ENCODE results near the gene PRKCA. TPM values are rescaled to one million over a fixed set of nuclear protein-coding genes. Genes with fewer than 3 reads are reported as not detected.
"Not testable (repeated sequence)": the region's sequence is repeated elsewhere in the genome, so short reads cannot be mapped to it uniquely, and the experiment has no call there.

PRKCA gene
- total and polyA plus RNA-seq, 3 experiments from 2014 or later = 1.8 to 74.1 (median 73.9) TPM

DNA sequence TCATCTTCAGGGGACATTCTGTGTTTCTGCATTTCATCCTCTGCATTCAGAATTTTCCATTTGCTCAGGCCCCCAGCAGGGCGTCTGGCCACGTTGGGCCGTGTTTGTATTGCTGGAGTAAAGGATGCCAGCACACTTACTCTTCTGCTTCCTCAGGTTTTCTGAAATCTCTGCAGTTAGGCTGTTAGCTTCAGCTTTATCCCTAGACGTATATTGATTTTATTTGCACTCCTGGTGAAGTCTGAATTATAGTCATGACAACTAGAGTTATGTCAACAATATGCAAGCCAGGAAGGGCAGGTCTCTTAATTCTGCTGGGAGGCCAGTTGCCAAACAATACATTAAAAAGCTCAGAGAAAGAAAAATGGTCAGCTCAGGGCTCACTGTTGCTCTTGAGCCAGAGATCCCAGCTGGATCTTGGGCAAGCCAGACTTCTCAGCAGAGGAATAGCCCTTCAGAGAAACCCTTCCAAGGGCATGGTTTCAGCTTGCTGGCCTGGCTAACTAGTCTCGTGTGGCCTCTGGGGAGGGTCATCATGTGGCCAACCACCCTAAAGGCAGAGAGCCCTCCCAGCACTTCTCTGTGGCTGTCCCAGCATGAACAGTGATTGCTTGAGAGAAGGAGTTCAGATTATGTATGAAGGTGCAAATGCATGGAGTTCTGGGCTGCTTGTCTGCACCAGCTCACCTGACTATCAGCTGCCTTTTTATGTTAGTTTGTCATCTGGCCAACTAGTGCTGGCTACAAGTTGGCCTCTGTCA lies 422.3 kb downstream of the PRKCA start:
- Mint-ChIP-seq H3K9me3 (no peaks in the 10 kb centered on the region), H3K27me3 (no peaks in the 10 kb centered on the region), H3K4me1 (peaks cover 8 to 15% (median 11%) of the 10 kb centered on the region in 3 donors), H3K4me3 (no peak overlapping the region), H3K36me3 (peaks cover 0 to 1% (median 0%) of the 10 kb centered on the region in 3 donors), H3K27ac (peak overlapping the region in 6 of 8 donors; percentile 8 to 78 (median 27))
- ChIA-PET CTCF (interaction anchor here (1.3 kb wide), 1 partner anchor 10 kb away, joined by 3 read pairs; no protein-coding TSS in a partner anchor), POLR2A (no interaction called here)
- H3K27ac ChIP-seq (ENCODE audit: low read depth, low read length) = no peak overlapping the region
- H3K27me3 ChIP-seq (ENCODE audit: insufficient read depth, low read length, poor library complexity, severe bottlenecking) = no peaks in the 10 kb centered on the region
- H3K4me1 ChIP-seq (ENCODE audit: insufficient read depth, low read length) = no peaks in the 10 kb centered on the region
- no peak overlapping the region for H3K4me3 ChIP-seq (ENCODE audit: low read length)
- H3K9me3 ChIP-seq (ENCODE audit: low read length) = no peaks in the 10 kb centered on the region
- no peaks in the 10 kb centered on the region for H3K36me3 ChIP-seq (ENCODE audit: insufficient read depth, low read length)
- DNase-seq = no peak

DNA sequence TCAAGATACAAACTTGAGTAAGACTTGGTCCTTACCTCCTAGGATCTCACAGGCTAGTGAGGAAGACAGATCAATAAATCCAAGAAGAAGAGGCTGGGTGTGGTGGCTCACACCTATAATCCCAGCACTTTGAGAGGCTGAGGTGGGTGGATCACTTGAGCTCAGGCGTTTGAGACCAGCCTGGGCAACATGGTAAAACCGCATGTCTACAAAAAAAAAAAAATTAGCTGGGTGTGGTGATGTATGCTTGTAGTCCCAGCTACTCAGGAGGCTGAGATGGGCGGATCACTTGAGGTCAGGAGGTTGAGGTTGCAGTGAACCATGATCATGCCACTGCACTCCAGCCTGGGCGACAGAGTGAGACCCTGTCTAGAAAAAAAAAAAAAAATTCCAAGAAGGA lies 423.0 kb downstream of the PRKCA start:
- H3K36me3 ChIP-seq (ENCODE audit: insufficient read depth, low read length); H3K27me3 Mint-ChIP-seq; POLR2A ChIA-PET; H3K4me3 Mint-ChIP-seq; DNase-seq; H3K27me3 ChIP-seq (ENCODE audit: insufficient read depth, low read length, poor library complexity, severe bottlenecking); H3K4me1 ChIP-seq (ENCODE audit: insufficient read depth, low read length); H3K36me3 Mint-ChIP-seq; H3K4me3 ChIP-seq (ENCODE audit: low read length); H3K9me3 ChIP-seq (ENCODE audit: low read length); H3K27ac ChIP-seq (ENCODE audit: low read depth, low read length); H3K9me3 Mint-ChIP-seq: not testable (repeated sequence)
- Mint-ChIP-seq H3K4me1 (peaks cover 8 to 15% (median 9%) of the 10 kb centered on the region in 3 donors), H3K27ac (peak overlapping the region in 6 of 8 donors; percentile 8 to 82 (median 27))
- CTCF ChIA-PET = interaction anchor here (1.3 kb wide), 2 partner anchors 9 to 11 kb away, joined by 3 read pairs; no protein-coding TSS in a partner anchor

DNA sequence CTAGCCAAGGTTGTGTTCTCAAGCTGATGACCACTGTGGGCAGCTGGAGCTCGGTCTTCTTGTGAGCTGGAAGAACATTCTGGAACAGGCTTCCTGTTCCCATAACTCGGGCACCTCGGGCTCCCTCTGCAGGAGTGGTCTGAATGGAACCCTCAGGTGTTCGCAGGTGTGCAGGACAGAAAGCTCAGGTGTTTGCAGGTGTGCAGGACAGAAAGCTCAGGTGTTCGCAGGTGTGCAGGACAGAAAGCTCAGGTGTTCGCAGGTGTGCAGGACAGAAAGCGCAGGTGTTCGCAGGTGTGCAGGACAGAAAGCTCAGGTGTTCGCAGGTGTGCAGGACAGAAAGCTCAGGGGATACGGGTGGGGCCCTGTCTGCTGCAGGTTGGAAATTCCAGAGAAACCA lies 423.5 kb downstream of the PRKCA start:
- Histone ChIP-seq H3K9me3 (ENCODE audit: low read length) (no peaks in the 10 kb centered on the region), H3K27ac (ENCODE audit: low read depth, low read length) (no peak overlapping the region), H3K36me3 (ENCODE audit: insufficient read depth, low read length) (no peaks in the 10 kb centered on the region), H3K4me3 (ENCODE audit: low read length) (no peak overlapping the region), H3K4me1 (ENCODE audit: insufficient read depth, low read length) (no peaks in the 10 kb centered on the region), H3K27me3 (ENCODE audit: insufficient read depth, low read length, poor library complexity, severe bottlenecking) (no peaks in the 10 kb centered on the region)
- Mint-ChIP-seq H3K36me3 (peaks cover 0 to 3% (median 1%) of the 10 kb centered on the region in 3 donors), H3K4me3 (no peak overlapping the region), H3K9me3 (no peaks in the 10 kb centered on the region), H3K4me1 (peaks cover 8 to 15% (median 9%) of the 10 kb centered on the region in 3 donors), H3K27me3 (no peaks in the 10 kb centered on the region), H3K27ac (no peak overlapping the region)
- ChIA-PET CTCF (interaction anchor here (1.3 kb wide), 2 partner anchors 10 to 11 kb away, joined by 3 read pairs; no protein-coding TSS in a partner anchor), POLR2A (no interaction called here)
- no peak for DNase-seq

DNA sequence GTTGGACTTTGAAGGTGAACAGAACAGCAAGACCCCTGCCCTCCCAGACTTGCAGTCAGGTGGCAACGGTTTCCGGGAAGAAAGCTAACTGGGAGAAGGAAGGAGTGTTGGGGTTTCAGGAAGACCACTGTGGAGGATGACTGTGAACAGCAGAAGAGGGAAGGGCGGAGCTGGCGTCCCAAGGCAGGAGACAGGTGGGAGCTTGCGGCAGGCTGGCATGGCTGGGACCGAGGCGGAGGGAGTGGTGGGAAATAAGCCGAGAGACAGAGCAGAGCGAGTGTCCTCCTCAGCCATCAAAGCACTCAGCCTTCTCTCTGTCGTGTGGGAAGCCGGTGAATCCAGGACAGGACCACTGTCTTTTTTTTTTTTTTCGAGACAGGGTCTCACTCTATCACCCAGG lies 424.0 kb downstream of the PRKCA start:
- ChIA-PET CTCF (interaction anchor here (1.3 kb wide), 1 partner anchor 10 kb away, joined by 3 read pairs; no protein-coding TSS in a partner anchor), POLR2A (no interaction called here)
- Histone ChIP-seq H3K36me3 (ENCODE audit: insufficient read depth, low read length) (no peaks in the 10 kb centered on the region), H3K4me3 (ENCODE audit: low read length) (no peak overlapping the region), H3K27me3 (ENCODE audit: insufficient read depth, low read length, poor library complexity, severe bottlenecking) (no peaks in the 10 kb centered on the region), H3K27ac (ENCODE audit: low read depth, low read length) (no peak overlapping the region), H3K4me1 (ENCODE audit: insufficient read depth, low read length) (no peaks in the 10 kb centered on the region), H3K9me3 (ENCODE audit: low read length) (no peaks in the 10 kb centered on the region)
- DNase-seq = no peak
- Mint-ChIP-seq H3K27ac (no peak overlapping the region), H3K9me3 (no peaks in the 10 kb centered on the region), H3K36me3 (peaks cover 0 to 3% (median 1%) of the 10 kb centered on the region in 3 donors), H3K27me3 (no peaks in the 10 kb centered on the region), H3K4me1 (peaks cover 8 to 15% (median 9%) of the 10 kb centered on the region in 3 donors), H3K4me3 (no peak overlapping the region)

DNA sequence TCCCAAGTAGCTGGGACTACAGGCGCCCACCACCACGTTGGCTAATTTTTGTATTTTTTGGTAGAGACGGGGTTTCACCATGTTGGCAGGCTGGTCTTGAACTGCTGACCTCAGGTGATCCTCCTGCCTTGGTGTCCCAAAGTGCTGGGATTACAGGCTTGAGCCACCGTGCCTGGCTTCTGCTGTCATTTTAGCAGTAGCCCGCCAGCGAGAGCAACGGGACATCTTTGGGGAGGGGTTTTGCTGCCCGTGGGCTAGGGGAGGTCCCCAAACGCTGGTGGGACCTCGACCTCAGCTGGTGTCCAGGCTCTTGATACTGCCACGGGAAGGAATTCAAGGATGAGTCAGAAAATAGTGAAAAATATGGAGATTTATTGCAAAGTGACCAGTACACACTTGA lies 424.4 kb downstream of the PRKCA start:
- POLR2A ChIA-PET = no interaction called here

DNA sequence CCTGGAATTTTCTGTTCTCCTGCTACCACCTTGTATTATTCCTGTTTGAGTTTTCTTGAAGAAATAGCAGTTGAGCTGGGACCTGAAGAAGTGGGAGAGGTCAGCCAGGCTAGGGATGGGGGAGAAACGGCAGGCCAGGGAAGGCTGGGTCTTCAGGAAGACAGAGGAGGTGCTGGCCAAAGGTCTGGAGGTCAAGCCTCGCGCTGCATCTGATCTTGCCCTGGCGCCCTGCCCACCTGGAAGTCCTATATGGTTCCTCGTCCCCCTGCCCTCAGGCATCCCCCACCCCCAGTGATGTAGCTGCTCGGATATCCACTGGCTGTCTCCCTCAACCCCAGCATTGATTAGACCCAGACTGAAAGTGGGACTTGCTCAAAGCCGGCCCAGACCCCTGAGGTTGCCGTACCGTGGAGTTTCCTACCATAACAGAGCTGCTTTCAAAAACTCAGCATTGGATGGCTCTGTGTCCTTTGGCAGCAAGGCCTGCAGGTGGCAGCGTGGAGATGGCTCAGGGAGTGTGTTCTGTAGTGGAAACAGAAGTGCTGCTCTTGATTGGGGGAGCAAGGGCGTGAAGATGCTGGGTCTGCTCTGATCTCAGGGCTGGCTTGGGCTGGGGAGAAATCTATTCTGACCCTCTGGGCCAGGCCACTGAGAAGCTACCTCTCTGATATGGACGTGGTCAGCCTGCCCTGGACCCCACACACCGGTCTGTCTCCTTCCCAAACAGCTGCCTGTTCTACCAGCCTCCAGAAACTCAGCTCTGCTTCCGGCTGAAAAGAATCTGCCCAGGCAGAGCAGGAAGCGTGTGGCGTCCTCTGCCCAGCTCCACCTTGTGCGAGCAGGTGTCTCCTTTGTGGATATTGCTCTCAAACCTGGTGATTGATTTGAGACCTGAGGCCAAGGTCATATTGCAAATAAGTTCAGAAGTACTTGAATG lies 425.5 kb downstream of the PRKCA start:
- no peak overlapping the region for H3K27ac ChIP-seq (ENCODE audit: low read depth, low read length)
- H3K4me3 Mint-ChIP-seq = no peak overlapping the region
- POLR2A ChIA-PET = no interaction called here

More for the DNA sequence above, 424.4 kb downstream of the PRKCA start:
- H3K9me3 ChIP-seq (ENCODE audit: low read length) = no peaks in the 10 kb centered on the region
- Mint-ChIP-seq H3K4me3 (no peak overlapping the region), H3K27me3 (no peaks in the 10 kb centered on the region), H3K4me1 (peaks cover 8 to 15% (median 9%) of the 10 kb centered on the region in 3 donors), H3K36me3 (peaks cover 0 to 3% (median 1%) of the 10 kb centered on the region in 3 donors), H3K27ac (peak overlapping the region in 1 of 8 donors; percentile 25), H3K9me3 (no peaks in the 10 kb centered on the region)
- no peaks in the 10 kb centered on the region for H3K4me1 ChIP-seq (ENCODE audit: insufficient read depth, low read length)
- no peaks in the 10 kb centered on the region for H3K36me3 ChIP-seq (ENCODE audit: insufficient read depth, low read length)
- H3K27me3 ChIP-seq (ENCODE audit: insufficient read depth, low read length, poor library complexity, severe bottlenecking) = no peaks in the 10 kb centered on the region
- H3K4me3 ChIP-seq (ENCODE audit: low read length) = no peak overlapping the region
- H3K27ac ChIP-seq (ENCODE audit: low read depth, low read length) = no peak overlapping the region
- CTCF ChIA-PET = interaction anchor here (1.3 kb wide), 1 partner anchor 11 kb away, joined by 3 read pairs; no protein-coding TSS in a partner anchor
- no peak for DNase-seq

DNA sequence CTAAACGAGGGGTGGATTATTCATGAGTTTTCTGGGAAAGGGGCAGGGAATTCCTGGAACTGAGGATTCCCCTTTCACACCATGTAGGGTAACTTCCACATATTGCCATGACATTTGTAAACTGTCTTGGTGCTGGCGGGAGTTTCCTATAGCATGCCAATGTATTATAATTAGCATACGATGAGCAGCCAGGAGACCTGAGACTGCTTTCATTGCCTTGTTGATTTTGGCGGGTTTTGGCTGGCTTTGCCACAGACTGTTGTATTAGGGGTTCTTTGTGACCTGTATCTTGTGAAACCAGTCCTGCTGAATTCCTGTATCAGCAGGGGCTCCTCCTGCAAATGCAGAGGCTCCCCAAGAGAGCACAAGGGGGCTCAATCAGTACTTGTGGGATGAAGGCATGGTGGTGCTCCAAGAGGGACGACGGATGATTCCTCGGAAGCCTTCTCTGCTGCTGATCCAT lies 428.1 kb downstream of the PRKCA start:
- CTCF ChIA-PET = no interaction called here

More for the DNA sequence above, 425.5 kb downstream of the PRKCA start:
- Histone ChIP-seq H3K36me3 (ENCODE audit: insufficient read depth, low read length) (peaks cover 4% of the 10 kb centered on the region), H3K4me3 (ENCODE audit: low read length) (no peak overlapping the region), H3K4me1 (ENCODE audit: insufficient read depth, low read length) (no peaks in the 10 kb centered on the region), H3K27me3 (ENCODE audit: insufficient read depth, low read length, poor library complexity, severe bottlenecking) (no peaks in the 10 kb centered on the region), H3K9me3 (ENCODE audit: low read length) (no peaks in the 10 kb centered on the region)
- DNase-seq = peak in 1 of 5 donors; percentile 52
- no peaks in the 10 kb centered on the region for H3K27me3 Mint-ChIP-seq
- H3K9me3 Mint-ChIP-seq = no peaks in the 10 kb centered on the region
- CTCF ChIA-PET = interaction anchor here (0.6 to 0.9 kb wide), 2 partner anchors 14 to 178 kb away, joined by 3 to 6 read pairs; no protein-coding TSS in a partner anchor
- H3K36me3 Mint-ChIP-seq = peaks cover 0 to 6% (median 3%) of the 10 kb centered on the region in 3 donors
- peak overlapping the region in 4 of 8 donors; percentile 36 to 69 (median 46) for H3K27ac Mint-ChIP-seq
- H3K4me1 Mint-ChIP-seq = peaks cover 8 to 15% (median 9%) of the 10 kb centered on the region in 3 donors

More for the DNA sequence above, 428.1 kb downstream of the PRKCA start:
- Mint-ChIP-seq H3K36me3 (peaks cover 0 to 23% (median 10%) of the 10 kb centered on the region in 3 donors), H3K27ac (peak overlapping the region in 2 of 8 donors; percentile 25 to 76), H3K4me1 (peaks cover 2 to 3% (median 2%) of the 10 kb centered on the region in 3 donors), H3K9me3 (no peaks in the 10 kb centered on the region), H3K27me3 (no peaks in the 10 kb centered on the region), H3K4me3 (no peak overlapping the region)
- Histone ChIP-seq H3K27me3 (ENCODE audit: insufficient read depth, low read length, poor library complexity, severe bottlenecking) (no peaks in the 10 kb centered on the region), H3K36me3 (ENCODE audit: insufficient read depth, low read length) (peaks cover 8% of the 10 kb centered on the region), H3K4me3 (ENCODE audit: low read length) (no peak overlapping the region), H3K4me1 (ENCODE audit: insufficient read depth, low read length) (no peaks in the 10 kb centered on the region), H3K27ac (ENCODE audit: low read depth, low read length) (no peak overlapping the region), H3K9me3 (ENCODE audit: low read length) (no peaks in the 10 kb centered on the region)
- POLR2A ChIA-PET = no interaction called here
- DNase-seq = no peak

Data from CD8-positive, alpha-beta memory T cell (primary cell).